OCI-LY3 (cell line): ENCODE data around the gene GJA10.

Experiments used
- EZH2phosphoT487 ChIP-seq: fragments of 200-600 bp; shearing (Covaris generic); IDR thresholded peaks from 2 replicates; pipeline ENCODE4 v1.6.1; 2018; ENCODE audit warnings: antibody characterized with exemption, mixed run types, low read depth
- TF ChIP-seq, protein P1 (sequence below): fragments of 200-600, 300-600 bp; sonication (generic); IDR thresholded peaks from 2 replicates; pipeline ENCODE4 v1.5.1; 2014; ENCODE audit warnings: antibody characterized with exemption, low read length, low read depth

DNA sequence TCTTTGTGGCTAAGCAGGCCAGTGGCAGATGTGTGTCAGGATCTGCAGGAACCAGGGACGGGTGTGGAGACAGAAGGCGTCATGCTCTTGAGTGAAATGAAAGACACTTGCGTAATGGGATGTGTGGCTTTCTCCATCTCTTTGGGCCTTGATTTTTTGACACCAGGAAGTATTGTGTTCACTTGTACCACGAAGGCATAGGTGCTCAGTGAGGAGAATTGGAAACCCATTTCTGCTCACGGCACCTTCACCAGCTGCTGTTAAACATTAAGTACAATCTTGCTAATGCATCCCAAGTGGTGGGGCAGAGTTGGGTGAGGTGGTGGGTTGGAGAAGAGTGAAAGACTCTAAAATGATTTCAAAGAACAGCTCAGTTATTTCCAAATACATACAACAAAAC is 30.0 kb downstream of the GJA10 start:
- TF ChIP-seq, protein P1, sequence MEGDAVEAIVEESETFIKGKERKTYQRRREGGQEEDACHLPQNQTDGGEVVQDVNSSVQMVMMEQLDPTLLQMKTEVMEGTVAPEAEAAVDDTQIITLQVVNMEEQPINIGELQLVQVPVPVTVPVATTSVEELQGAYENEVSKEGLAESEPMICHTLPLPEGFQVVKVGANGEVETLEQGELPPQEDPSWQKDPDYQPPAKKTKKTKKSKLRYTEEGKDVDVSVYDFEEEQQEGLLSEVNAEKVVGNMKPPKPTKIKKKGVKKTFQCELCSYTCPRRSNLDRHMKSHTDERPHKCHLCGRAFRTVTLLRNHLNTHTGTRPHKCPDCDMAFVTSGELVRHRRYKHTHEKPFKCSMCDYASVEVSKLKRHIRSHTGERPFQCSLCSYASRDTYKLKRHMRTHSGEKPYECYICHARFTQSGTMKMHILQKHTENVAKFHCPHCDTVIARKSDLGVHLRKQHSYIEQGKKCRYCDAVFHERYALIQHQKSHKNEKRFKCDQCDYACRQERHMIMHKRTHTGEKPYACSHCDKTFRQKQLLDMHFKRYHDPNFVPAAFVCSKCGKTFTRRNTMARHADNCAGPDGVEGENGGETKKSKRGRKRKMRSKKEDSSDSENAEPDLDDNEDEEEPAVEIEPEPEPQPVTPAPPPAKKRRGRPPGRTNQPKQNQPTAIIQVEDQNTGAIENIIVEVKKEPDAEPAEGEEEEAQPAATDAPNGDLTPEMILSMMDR: no peak
- no peak for TF ChIP-seq EZH2phosphoT487
